ENCODE data around the gene CCDC83. TPM values are rescaled to one million over a fixed set of nuclear protein-coding genes. Genes with fewer than 3 reads are reported as not detected.

CCDC83 gene
- total RNA-seq, 2 donors from 2014 or later = not detected

GRCh38 chr11:85826116-85826855 lies 28.9 kb upstream of the CCDC83 start:
- Histone ChIP-seq H3K27me3 (no peaks in the 10 kb centered on the region), H3K27ac (no peak overlapping the region), H3K9me3 (no peaks in the 10 kb centered on the region), H3K9ac (ENCODE audit: low read depth in 2 of 2, low read length in 2 of 2) (peak overlapping the region in 1 of 2 donors; percentile 1), H3K36me3 (no peaks in the 10 kb centered on the region), H3K4me3 (no peak overlapping the region), H3K4me1 (peaks cover 16% of the 10 kb centered on the region)
- DNase-seq = no peak
- intact Hi-C loops (cut with DNase I) = no loop called here
- TF ChIP-seq, protein P1, sequence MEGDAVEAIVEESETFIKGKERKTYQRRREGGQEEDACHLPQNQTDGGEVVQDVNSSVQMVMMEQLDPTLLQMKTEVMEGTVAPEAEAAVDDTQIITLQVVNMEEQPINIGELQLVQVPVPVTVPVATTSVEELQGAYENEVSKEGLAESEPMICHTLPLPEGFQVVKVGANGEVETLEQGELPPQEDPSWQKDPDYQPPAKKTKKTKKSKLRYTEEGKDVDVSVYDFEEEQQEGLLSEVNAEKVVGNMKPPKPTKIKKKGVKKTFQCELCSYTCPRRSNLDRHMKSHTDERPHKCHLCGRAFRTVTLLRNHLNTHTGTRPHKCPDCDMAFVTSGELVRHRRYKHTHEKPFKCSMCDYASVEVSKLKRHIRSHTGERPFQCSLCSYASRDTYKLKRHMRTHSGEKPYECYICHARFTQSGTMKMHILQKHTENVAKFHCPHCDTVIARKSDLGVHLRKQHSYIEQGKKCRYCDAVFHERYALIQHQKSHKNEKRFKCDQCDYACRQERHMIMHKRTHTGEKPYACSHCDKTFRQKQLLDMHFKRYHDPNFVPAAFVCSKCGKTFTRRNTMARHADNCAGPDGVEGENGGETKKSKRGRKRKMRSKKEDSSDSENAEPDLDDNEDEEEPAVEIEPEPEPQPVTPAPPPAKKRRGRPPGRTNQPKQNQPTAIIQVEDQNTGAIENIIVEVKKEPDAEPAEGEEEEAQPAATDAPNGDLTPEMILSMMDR (IDR thresholded peaks at IDR 0.05) = peak; percentile 32

GRCh38 chr11:85827748-85828639 lies 27.2 kb upstream of the CCDC83 start:
- Histone ChIP-seq H3K36me3 (no peaks in the 10 kb centered on the region), H3K4me1 (peaks cover 11% of the 10 kb centered on the region), H3K27ac (peak overlapping the region; percentile 48), H3K9me3 (no peaks in the 10 kb centered on the region), H3K9ac (ENCODE audit: low read depth in 2 of 2, low read length in 2 of 2) (no peak overlapping the region), H3K4me3 (no peak overlapping the region), H3K27me3 (no peaks in the 10 kb centered on the region)
- DNase-seq = no peak
- intact Hi-C loops (cut with DNase I) = no loop called here
- TF ChIP-seq, protein P1 (IDR thresholded peaks at IDR 0.05) = no peak

DNA sequence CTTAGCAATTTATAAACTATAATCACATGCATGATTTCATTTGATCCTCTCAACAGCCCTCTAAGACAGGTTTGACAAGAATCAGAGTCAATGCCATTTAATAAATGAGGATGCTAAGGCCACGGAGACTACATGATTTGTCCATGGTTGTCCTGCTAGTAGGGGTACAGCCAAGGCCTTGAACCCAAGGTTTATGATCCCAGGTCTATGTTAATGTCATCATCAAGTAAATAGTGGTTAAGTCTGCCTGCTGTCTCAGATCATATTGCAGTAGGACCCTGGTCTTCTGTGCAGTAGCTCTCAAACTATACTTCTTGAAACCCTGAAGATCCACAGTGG lies 26.6 kb upstream of the CCDC83 start:
- Histone ChIP-seq H3K9me3 (no peaks in the 10 kb centered on the region), H3K27me3 (no peaks in the 10 kb centered on the region), H3K36me3 (no peaks in the 10 kb centered on the region), H3K27ac (no peak overlapping the region), H3K4me1 (peaks cover 11% of the 10 kb centered on the region), H3K4me3 (no peak overlapping the region), H3K9ac (ENCODE audit: low read depth in 2 of 2, low read length in 2 of 2) (no peak overlapping the region)
- TF ChIP-seq, protein P1 (IDR thresholded peaks at IDR 0.05) = no peak
- no peak for DNase-seq
- intact Hi-C loops (cut with DNase I) = no loop called here

DNA sequence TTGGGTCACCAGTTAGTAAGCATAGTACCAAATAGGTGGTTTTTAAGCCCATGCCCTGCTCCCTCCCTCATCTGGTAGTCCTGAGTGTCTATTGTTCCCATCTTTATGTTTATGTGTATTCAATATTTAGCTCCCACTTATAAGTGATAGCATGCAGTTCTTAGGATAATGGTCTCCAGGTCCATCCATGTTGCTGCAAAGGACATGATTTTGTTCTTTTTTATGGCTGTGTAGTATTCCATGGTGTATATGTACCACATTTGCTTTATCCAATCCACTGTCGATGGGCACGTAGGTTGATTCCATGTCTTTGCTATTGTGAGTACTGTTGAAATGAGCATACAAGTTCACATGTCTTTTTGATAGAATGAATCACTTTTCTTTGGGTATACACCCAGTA lies 26.0 kb upstream of the CCDC83 start:
- no peak for DNase-seq
- intact Hi-C loops (cut with DNase I) = no loop called here
- Histone ChIP-seq H3K9me3 (no peaks in the 10 kb centered on the region), H3K27ac (no peak overlapping the region), H3K4me1 (peaks cover 11% of the 10 kb centered on the region), H3K27me3 (no peaks in the 10 kb centered on the region), H3K4me3 (no peak overlapping the region), H3K36me3 (no peaks in the 10 kb centered on the region), H3K9ac (ENCODE audit: low read depth in 2 of 2, low read length in 2 of 2) (no peak overlapping the region)
- TF ChIP-seq, protein P1 (IDR thresholded peaks at IDR 0.05) = no peak

- Histone ChIP-seq H3K9me3 (no peaks in the 10 kb centered on the region), H3K36me3 (no peaks in the 10 kb centered on the region), H3K27ac (no peak overlapping the region), H3K4me1 (peaks cover 11% of the 10 kb centered on the region), H3K9ac (ENCODE audit: low read depth in 2 of 2, low read length in 2 of 2) (no peak overlapping the region), H3K27me3 (no peaks in the 10 kb centered on the region), H3K4me3 (no peak overlapping the region)
- DNase-seq = no peak
- TF ChIP-seq, protein P1 (IDR thresholded peaks at IDR 0.05) = no peak
- intact Hi-C loops (cut with DNase I) = no loop called here
Observed at GRCh38 chr11:85831050-85831449, 24.1 kb upstream of the CCDC83 start.

Data from colonic mucosa (tissue), 4 donors.